Activated B cell treated with CpG ODN at 0.5 μM for 24 hours (primary cell): ENCODE results near the gene FGFBP3. TPM values are rescaled to one million over a fixed set of nuclear protein-coding genes. Genes with fewer than 3 reads are reported as not detected.

Experiments
- ATAC-seq: fragments of 200-7000 bp; cut with Tn5 transposase; one replicate; pipeline ENCODE4 v1.10.0; 2021; ENCODE audit warnings: low read depth, mild to moderate bottlenecking, moderate library complexity
- CTCF ChIA-PET: fragments of 350-600 bp; sonication (Branson Sonifier 250); formaldehyde crosslinking; loops from one replicate; lab custom pipeline; 2021; ENCODE audit warnings: antibody characterized with exemption; lab: Charles Lee
- POLR2A ChIA-PET: fragments of 350-600 bp; sonication (Branson Sonifier 250); formaldehyde crosslinking; loops from one replicate; lab custom pipeline; 2021; ENCODE audit warnings: antibody characterized with exemption; lab: Charles Lee
- DNase-seq: peaks from one replicate; pipeline ENCODE4 v3.0.0; 2022
- H3K27ac Mint-ChIP-seq: one replicate; pipeline ENCODE4 v1.8.0; 2020; ENCODE audit warnings: mixed read lengths
- H3K27me3 Mint-ChIP-seq: one replicate; pipeline ENCODE4 v1.8.0; 2021; ENCODE audit warnings: mixed read lengths
- H3K36me3 Mint-ChIP-seq: one replicate; pipeline ENCODE4 v1.8.0; 2021; ENCODE audit warnings: low read depth, mixed read lengths
- H3K4me1 Mint-ChIP-seq: one replicate; pipeline ENCODE4 v1.8.0; 2021; ENCODE audit warnings: mixed read lengths
- H3K4me3 Mint-ChIP-seq: one replicate; pipeline ENCODE4 v1.8.0; 2020; ENCODE audit warnings: mild to moderate bottlenecking, mixed read lengths
- H3K9me3 Mint-ChIP-seq: one replicate; pipeline ENCODE4 v1.8.0; 2020; ENCODE audit warnings: mixed read lengths
- CTCF ChIP-seq: fragments of 200-600 bp; IDR thresholded peaks from one replicate; pipeline ENCODE4 v1.8.0; 2022; ENCODE audit warnings: antibody characterized with exemption, mild to moderate bottlenecking
- intact Hi-C: fragments of 100-400 bp; cut with micrococcal nuclease; formaldehyde crosslinking; loops from one replicate; pipeline ENCODE4 v1.15.1; 2024
- total RNA-seq: library from RNA; stranded (reverse); gene quantifications from 2 replicates; pipeline ENCODE4 v1.2.3, GENCODE V29; 2022

The FGFBP3 gene
- total RNA-seq, 1 donor from 2014 or later = 1.8 TPM

- no peak for ATAC-seq
- DNase-seq = no peak
- ChIA-PET CTCF (interaction anchor here (1.2 to 2.5 kb wide), 4 partner anchors 16 to 149 kb away, joined by 3 to 18 read pairs (median 10); partner anchors contain the start of gene BTAF1), POLR2A (interaction anchor here (0.6 to 3.1 kb wide), 7 partner anchors 13 to 1036 kb away, joined by 3 to 47 read pairs (median 4); partner anchors contain the start of genes BTAF1, RPP30 and TNKS2)
- peaks cover 19% of the 10 kb centered on the region for H3K4me1 Mint-ChIP-seq
- H3K36me3 Mint-ChIP-seq = peaks cover 2% of the 10 kb centered on the region
- intact Hi-C loops = loop anchor here (1.0 to 5.0 kb wide), 8 partner anchors 15 to 1036 kb away; partner anchors contain the start of genes BTAF1, HECTD2, RPP30 and TNKS2
- peaks cover under 1% of the 10 kb centered on the region for H3K9me3 Mint-ChIP-seq
- peak overlapping the region; percentile 87 for H3K4me3 Mint-ChIP-seq
- H3K27ac Mint-ChIP-seq = peak overlapping the region; percentile 71
- H3K27me3 Mint-ChIP-seq = peaks cover 2% of the 10 kb centered on the region
- no peak for TF ChIP-seq CTCF
These were observed 1.4 kb downstream of the FGFBP3 start for GRCh38 chr10:91907914-91908336.

GRCh38 chr10:91907033-91907594 is 2.2 kb downstream of the FGFBP3 start:
- DNase-seq (no peak), ATAC-seq (no peak)
- Mint-ChIP-seq H3K4me1 (peaks cover 19% of the 10 kb centered on the region), H3K36me3 (peaks cover 2% of the 10 kb centered on the region), H3K27me3 (no peaks in the 10 kb centered on the region), H3K4me3 (peak overlapping the region; percentile 87), H3K27ac (no peak overlapping the region), H3K9me3 (no peaks in the 10 kb centered on the region)
- CTCF ChIA-PET = interaction anchor here (1.2 to 2.5 kb wide), 2 partner anchors 99 to 111 kb away, joined by 3 to 9 read pairs; no protein-coding TSS in a partner anchor
- TF ChIP-seq CTCF = no peak
- POLR2A ChIA-PET = interaction anchor here (0.6 to 3.1 kb wide), 3 partner anchors 16 to 987 kb away, joined by 4 to 47 read pairs (median 11); partner anchors contain the start of gene BTAF1
- intact Hi-C loops = loop anchor here (5.0 kb wide), 1 partner anchor 1035 kb away; the partner anchor contains the start of gene RPP30

DNA sequence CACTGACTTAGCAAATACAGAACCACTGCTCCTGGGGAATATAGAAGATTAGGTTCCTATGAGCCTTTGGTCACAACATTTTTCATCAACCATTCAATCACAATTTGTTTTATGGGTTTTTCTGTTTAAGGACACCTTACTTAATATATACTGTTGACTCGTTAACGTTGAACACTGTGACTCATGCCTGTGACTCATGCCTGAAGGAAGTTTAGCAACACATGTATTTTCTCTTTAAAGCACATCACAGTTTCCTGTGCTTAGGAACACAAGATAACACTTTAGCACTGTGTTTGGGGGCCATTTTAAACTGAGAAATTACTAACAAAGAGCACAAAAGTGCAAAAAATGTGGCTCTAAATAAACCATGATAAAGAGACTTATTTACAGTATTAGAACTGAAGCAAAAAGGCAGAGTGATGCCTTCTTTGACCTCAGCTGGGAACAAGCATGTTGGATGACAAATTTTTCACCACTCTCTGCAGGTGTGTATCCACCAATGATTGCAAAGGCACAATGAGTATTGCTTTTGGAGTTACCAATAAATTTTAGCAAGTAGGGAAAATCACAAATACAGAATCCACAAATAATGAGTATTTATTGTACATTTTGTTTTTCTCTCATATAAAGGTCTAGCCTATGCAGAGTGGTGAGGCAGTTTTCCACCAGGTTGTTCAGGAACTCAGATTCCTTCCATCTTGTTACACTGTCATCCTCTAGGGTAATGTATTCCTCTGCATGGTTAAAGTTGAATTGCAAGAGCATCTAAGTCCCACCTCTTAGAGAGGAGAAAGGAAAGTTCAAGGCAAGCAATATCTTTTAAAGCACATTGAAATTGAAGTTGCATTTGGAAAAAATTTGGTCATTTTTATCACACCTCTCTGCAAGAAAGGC is 7.3 kb downstream of the FGFBP3 start:
- intact Hi-C loops = no loop called here
- H3K4me3 Mint-ChIP-seq = no peak overlapping the region

DNA sequence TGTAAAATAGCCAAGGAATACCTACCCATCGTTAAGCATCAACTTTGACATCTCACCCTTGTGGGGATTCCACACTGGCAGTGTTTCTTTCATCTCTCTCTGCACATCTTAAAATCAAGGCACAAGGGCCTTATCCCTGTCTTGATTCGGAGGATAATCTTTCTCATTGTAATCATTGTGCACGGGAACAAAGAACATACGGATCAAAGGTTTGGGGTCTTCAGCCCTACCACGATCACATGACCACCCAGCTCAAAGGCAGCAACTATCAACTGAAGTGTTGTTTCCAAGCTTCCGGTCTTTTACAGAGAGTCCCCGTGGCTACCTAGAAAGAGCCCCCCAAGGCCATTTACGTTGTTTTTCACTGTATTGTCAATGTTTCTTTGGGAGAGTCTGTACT is 11.9 kb downstream of the FGFBP3 start:
- no peaks in the 10 kb centered on the region for H3K36me3 Mint-ChIP-seq
- CTCF ChIA-PET = no interaction called here
- POLR2A ChIA-PET = no interaction called here
- H3K9me3 Mint-ChIP-seq = no peaks in the 10 kb centered on the region
- DNase-seq (no peak), ATAC-seq (no peak)
- no peak overlapping the region for H3K4me3 Mint-ChIP-seq
- H3K27me3 Mint-ChIP-seq = peaks cover 5% of the 10 kb centered on the region
- intact Hi-C loops = no loop called here
- TF ChIP-seq CTCF = no peak
- H3K4me1 Mint-ChIP-seq = peaks cover 8% of the 10 kb centered on the region
- no peak overlapping the region for H3K27ac Mint-ChIP-seq

More for the DNA sequence above, 7.3 kb downstream of the FGFBP3 start:
- peak; percentile 86 for ATAC-seq
- Mint-ChIP-seq H3K4me1 (peaks cover 8% of the 10 kb centered on the region), H3K27ac (no peak overlapping the region), H3K36me3 (no peaks in the 10 kb centered on the region), H3K9me3 (no peaks in the 10 kb centered on the region), H3K27me3 (peaks cover 4% of the 10 kb centered on the region)
- POLR2A ChIA-PET = interaction anchor here (1.0 kb wide), 1 partner anchor 15 kb away, joined by 3 read pairs; no protein-coding TSS in a partner anchor
- CTCF ChIA-PET = interaction anchor here (1.7 kb wide), 1 partner anchor 143 kb away, joined by 4 read pairs; no protein-coding TSS in a partner anchor
- DNase-seq = no peak
- no peak for TF ChIP-seq CTCF
